ENCODE data around the gene PDE2A. TPM values are rescaled to one million over a fixed set of nuclear protein-coding genes. Genes with fewer than 3 reads are reported as not detected.

PDE2A gene
- total and polyA plus RNA-seq, 2 donors (not counting 3 experiments of a cell fraction or from before 2014, with no cell fraction given) = 14.8 to 16.8 TPM

DNA sequence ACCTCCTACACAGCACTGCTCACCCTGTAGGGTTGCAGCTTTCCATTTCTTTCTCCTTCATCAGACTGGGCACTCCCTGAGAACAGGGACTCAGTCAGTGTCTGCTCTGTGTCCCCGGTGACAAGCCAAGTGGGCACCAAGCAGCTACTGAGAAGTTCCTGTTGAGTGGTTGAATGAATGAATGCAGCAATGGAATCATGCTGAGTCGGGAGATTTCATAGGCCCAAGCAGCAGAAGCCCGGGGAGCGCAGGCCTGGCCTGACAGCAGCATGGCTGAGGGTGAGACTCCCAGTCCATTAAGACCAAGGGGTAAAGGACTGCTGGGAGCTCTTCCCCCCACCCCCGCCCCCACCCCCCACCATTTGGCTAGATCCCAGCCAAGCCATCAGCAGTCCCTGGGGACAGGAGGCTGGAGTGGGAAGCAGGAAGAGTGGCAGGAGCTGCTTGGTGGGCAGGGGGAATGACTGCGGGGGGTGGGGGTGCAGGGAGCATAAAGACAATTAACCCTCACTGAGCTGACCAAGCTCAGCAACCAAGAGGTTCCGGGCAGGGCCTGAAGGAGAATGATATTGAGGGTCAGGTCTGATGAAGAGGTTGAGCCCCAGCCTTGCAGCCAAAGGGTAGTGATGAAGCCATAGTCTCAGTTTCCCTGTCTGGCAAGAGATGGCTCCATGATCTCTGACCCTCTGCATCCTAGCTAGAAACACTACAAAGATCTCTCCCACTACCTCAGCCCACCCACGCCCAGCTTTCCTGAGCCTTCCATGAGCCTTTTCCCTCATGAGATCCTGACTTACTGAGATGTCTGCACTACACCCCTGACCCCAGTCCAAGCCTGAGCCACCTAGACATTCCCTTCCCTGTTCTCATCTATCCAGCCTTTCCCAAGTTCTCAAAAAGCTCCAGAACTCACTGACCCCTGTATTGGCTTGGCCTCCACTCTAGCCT, 2.8 kb downstream of the PDE2A start:
- FAIRE-seq (no peak), DNase-seq (ENCODE audit: low read depth, low spot score) (no peak)
- Histone ChIP-seq H3K79me2 (ENCODE audit: control insufficient read depth, insufficient read depth, low read length) (no peaks in the 10 kb centered on the region), H2AFZ (ENCODE audit: low read depth, low read length) (no peak overlapping the region), H3K4me2 (ENCODE audit: insufficient read depth, low read length) (no peak overlapping the region), H3K9me1 (replicated peaks; ENCODE audit: control insufficient read depth, extremely low read depth, insufficient read depth, low read length) (no peaks in the 10 kb centered on the region), H3K36me3 (ENCODE audit: control insufficient read depth in 2 of 2, extremely low read depth in 1 of 2, insufficient read depth in 2 of 2, low read length in 2 of 2) (no peaks in the 10 kb centered on the region), H4K20me1 (replicated peaks; ENCODE audit: control insufficient read depth, extremely low read depth, insufficient read depth, low read length) (no peaks in the 10 kb centered on the region), H3K9ac (replicated peaks; ENCODE audit: extremely low read depth, insufficient read depth, low read length) (no peak overlapping the region), H3K27ac (ENCODE audit: insufficient read depth, low read depth, low read length) (no peak overlapping the region), H3K4me3 (replicated peaks in 1 of 3; ENCODE audit: insufficient read depth in 1 of 3, low read depth in 1 of 3, low read length in 3 of 3) (no peak overlapping the region), H3K27me3 (ENCODE audit: control insufficient read depth in 2 of 2, insufficient read depth in 2 of 2, low read length in 2 of 2) (peaks cover 29 to 41% of the 10 kb centered on the region in 2 experiments), H3K4me1 (ENCODE audit: control insufficient read depth, extremely low read depth, insufficient read depth, low read length) (no peaks in the 10 kb centered on the region), H3K9me3 (replicated peaks; ENCODE audit: control insufficient read depth, insufficient read depth, low read length) (no peaks in the 10 kb centered on the region)
- CTCF ChIA-PET = interaction anchor here (1.0 to 6.1 kb wide), 5 partner anchors 12 to 200 kb away, joined by 3 to 60 read pairs (median 4); no protein-coding TSS in a partner anchor
- TF ChIP-seq MYC (IDR thresholded peaks at IDR 0.05; ENCODE audit: low read depth, low read length) (no peak), CTCF (IDR thresholded peaks at IDR 0.05; ENCODE audit: extremely low read depth in 1 of 2, insufficient read depth in 1 of 2, low read depth in 1 of 2, low read length in 2 of 2) (no peak), EZH2 (IDR thresholded peaks at IDR 0.05; ENCODE audit: borderline replicate concordance, low read depth, low read length, severe bottlenecking) (no peak), FOS (IDR thresholded peaks at IDR 0.05; ENCODE audit: borderline replicate concordance, insufficient read depth, low read length) (no peak), POLR2A (IDR thresholded peaks at IDR 0.05; ENCODE audit: low read depth, low read length) (no peak), POLR2AphosphoS5 (IDR thresholded peaks at IDR 0.05; ENCODE audit: insufficient read depth, low read depth, low read length) (no peak), MAX (IDR thresholded peaks at IDR 0.05; ENCODE audit: insufficient read depth, insufficient read length) (no peak), GATA2 (IDR thresholded peaks at IDR 0.05; ENCODE audit: insufficient read depth, insufficient read length, low read depth, low read length) (no peak), JUN (IDR thresholded peaks at IDR 0.05; ENCODE audit: borderline replicate concordance, insufficient read depth, insufficient read length, low read depth) (no peak)
- dilution Hi-C loops (cut with MboI; ENCODE audit: extremely low pct_ligation_motif_present, low sequenced_read_pairs) (no loop called here), intact Hi-C loops (cut with micrococcal nuclease) (no loop called here)
- no TSS peak for BruUV-seq (replicated peaks)
- POLR2A ChIA-PET = no interaction called here

All from endothelial cell of umbilical vein (primary cell).